Activated T-helper 2 cell treated with anti-CD3 and anti-CD28 coated beads, Interferon-gamma antibody, Interleukin-2, Interleukin-4, amounts not matched to agents 10 μg/mL and 5 μg/mL and 100 μg/mL, durations not matched to agents 14 hours and 24 hours and 36 hours (primary cell): Measurements from ENCODE around the gene RBM42. TPM values are rescaled to one million over a fixed set of nuclear protein-coding genes. Genes with fewer than 3 reads are reported as not detected.

ENCODE experiments used
- DNase-seq: peaks from one replicate; pipeline ENCODE4 v3.0.0; 2021; ENCODE audit warnings: low spot score
- H3K27ac Mint-ChIP-seq: one replicate; pipeline ENCODE4 v1.8.0; 2021; ENCODE audit warnings: mixed read lengths
- H3K27me3 Mint-ChIP-seq: one replicate; pipeline ENCODE4 v1.8.0; 2021; ENCODE audit warnings: low read depth, mixed read lengths
- H3K36me3 Mint-ChIP-seq: one replicate; pipeline ENCODE4 v1.8.0; 2021; ENCODE audit warnings: low read depth, mixed read lengths
- H3K4me1 Mint-ChIP-seq: one replicate; pipeline ENCODE4 v1.8.0; 2021; ENCODE audit warnings: low read depth, mixed read lengths
- H3K4me3 Mint-ChIP-seq: one replicate; pipeline ENCODE4 v1.8.0; 2021; ENCODE audit warnings: low read depth, mild to moderate bottlenecking, moderate library complexity, mixed read lengths
- H3K9me3 Mint-ChIP-seq: one replicate; pipeline ENCODE4 v1.8.0; 2021; ENCODE audit warnings: mixed read lengths
- intact Hi-C: fragments of 100-400 bp; cut with micrococcal nuclease; formaldehyde crosslinking; loops from one replicate; pipeline ENCODE4 v1.15.1; 2023
- total RNA-seq: library from RNA; stranded (reverse); gene quantifications from 2 replicates; pipeline ENCODE4 v1.2.3, GENCODE V29; 2022

The RBM42 gene
- total RNA-seq, 1 donor from 2014 or later: 102 TPM

DNA sequence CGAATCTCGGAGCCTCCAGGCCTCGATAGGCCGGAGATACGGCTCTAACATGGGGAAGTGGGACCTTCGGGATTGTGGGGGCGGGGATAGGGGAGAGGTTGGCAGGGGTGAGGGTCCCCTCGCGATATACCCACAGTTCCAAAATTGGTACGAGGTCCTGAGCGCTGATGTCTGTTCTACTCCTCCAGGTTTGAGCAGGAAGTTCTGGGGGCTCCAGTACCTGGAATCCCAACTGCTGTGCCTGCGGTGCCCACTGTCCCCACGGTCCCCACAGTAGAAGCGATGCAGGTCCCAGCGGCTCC is 447 bp downstream of the RBM42 start:
- no peak for DNase-seq
- H3K4me3 Mint-ChIP-seq: peak overlapping the region; percentile 100
- H3K9me3 Mint-ChIP-seq: no peaks in the 10 kb centered on the region
- intact Hi-C loops: no loop called here
- peaks cover 39% of the 10 kb centered on the region for H3K36me3 Mint-ChIP-seq
- no peaks in the 10 kb centered on the region for H3K27me3 Mint-ChIP-seq
- H3K4me1 Mint-ChIP-seq: peaks cover 14% of the 10 kb centered on the region
- H3K27ac Mint-ChIP-seq: peak overlapping the region; percentile 99

DNA sequence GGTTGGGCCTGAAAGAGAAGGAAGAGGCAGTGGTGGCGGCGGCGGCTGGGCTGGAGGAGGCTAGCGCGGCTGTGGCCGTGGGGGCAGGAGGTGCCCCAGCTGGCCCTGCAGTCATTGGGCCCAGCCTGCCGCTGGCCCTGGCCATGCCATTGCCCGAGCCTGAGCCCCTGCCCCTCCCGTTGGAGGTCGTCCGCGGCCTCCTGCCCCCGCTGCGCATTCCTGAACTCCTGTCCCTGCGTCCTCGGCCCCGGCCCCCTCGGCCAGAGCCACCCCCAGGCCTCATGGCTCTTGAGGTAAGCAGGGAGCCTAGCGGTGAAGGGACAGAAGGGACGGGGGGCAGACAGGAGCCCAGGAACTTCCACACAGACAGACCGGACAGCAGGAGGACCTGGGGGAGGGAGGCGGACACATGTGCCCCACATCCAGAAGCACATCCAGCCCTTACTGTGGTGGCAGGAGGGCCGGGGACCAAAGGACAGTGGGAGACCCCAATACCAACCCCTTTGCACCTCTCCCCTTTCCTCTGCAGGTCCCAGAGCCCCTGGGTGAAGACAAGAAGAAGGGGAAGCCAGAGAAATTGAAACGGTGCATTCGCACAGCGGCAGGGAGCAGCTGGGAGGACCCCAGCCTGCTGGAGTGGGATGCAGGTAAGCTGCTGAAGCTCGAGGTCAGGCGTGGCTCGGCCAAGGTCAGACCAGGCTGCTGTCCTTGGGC is 5.0 kb downstream of the RBM42 start:
- Mint-ChIP-seq H3K4me1 (peaks cover 6% of the 10 kb centered on the region), H3K27me3 (no peaks in the 10 kb centered on the region)
- intact Hi-C loops: no loop called here

DNA sequence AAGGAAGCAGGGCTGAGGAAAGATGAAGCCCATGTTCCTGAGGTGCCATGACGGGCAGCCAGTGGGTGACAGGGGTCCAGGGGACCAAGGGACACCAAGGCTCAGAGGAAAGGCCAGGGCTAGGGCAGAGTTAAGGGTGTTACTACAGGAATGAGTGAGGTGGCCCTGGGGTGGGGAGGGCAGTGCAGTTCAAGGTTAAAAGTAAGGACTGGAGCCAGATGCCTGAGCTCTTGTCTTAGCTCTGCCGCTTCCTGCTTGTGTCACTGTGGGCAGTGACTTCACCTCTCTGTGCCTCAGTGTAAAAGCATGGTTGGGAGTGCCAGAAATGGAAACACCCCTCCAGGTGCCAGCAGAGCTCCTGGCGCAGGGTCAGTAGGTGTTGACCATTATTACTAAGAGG is 7.8 kb downstream of the RBM42 start:
- H3K4me1 Mint-ChIP-seq: peaks cover 8% of the 10 kb centered on the region
- H3K4me3 Mint-ChIP-seq: no peak overlapping the region
- no peaks in the 10 kb centered on the region for H3K27me3 Mint-ChIP-seq
- H3K9me3 Mint-ChIP-seq: no peaks in the 10 kb centered on the region
- no peak for DNase-seq
- intact Hi-C loops: no loop called here
- H3K36me3 Mint-ChIP-seq: peaks cover 54% of the 10 kb centered on the region
- H3K27ac Mint-ChIP-seq: no peak overlapping the region

More for the DNA sequence above, 5.0 kb downstream of the RBM42 start:
- Mint-ChIP-seq H3K36me3 (peaks cover 69% of the 10 kb centered on the region), H3K27ac (no peak overlapping the region), H3K4me3 (no peak overlapping the region), H3K9me3 (no peaks in the 10 kb centered on the region)
- no peak for DNase-seq

DNA sequence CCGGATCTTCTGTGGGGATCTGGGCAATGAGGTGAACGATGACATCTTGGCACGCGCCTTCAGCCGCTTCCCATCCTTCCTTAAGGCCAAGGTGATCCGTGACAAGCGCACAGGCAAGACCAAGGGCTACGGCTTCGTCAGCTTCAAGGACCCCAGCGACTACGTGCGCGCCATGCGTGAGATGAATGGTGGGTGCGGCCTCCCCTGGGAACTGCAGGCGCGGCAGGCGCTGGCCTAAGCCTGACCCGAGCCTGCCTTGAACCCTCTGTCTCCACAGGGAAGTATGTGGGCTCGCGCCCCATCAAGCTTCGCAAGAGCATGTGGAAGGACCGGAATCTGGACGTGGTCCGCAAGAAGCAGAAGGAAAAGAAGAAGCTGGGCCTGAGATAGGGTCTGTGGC is 8.3 kb downstream of the RBM42 start:
- no peak overlapping the region for H3K27ac Mint-ChIP-seq
- DNase-seq: no peak
- no peaks in the 10 kb centered on the region for H3K9me3 Mint-ChIP-seq
- H3K4me3 Mint-ChIP-seq: no peak overlapping the region
- intact Hi-C loops: no loop called here
- H3K4me1 Mint-ChIP-seq: peaks cover 10% of the 10 kb centered on the region
- H3K27me3 Mint-ChIP-seq: no peaks in the 10 kb centered on the region
- H3K36me3 Mint-ChIP-seq: peaks cover 49% of the 10 kb centered on the region

DNA sequence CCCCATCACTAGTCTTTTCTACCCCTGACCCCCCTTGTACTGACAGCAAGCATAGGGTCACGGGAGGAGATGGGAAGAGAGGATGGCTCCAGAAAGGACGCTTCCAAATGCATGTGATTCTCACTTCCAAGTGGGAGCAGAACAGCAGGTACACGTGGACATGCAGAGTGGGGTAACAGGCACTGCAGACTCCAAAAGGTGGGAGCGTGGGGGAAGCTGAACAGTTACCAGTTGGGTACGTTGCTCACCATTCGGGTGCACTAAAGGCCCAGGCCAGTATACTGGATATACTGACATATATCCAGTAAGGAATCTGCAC is 10.4 kb downstream of the RBM42 start:
- intact Hi-C loops: no loop called here
- H3K9me3 Mint-ChIP-seq: no peaks in the 10 kb centered on the region
- H3K36me3 Mint-ChIP-seq: peaks cover 32% of the 10 kb centered on the region
- peaks cover 15% of the 10 kb centered on the region for H3K4me1 Mint-ChIP-seq
- no peak overlapping the region for H3K27ac Mint-ChIP-seq
- no peak overlapping the region for H3K4me3 Mint-ChIP-seq
- no peak for DNase-seq
- H3K27me3 Mint-ChIP-seq: no peaks in the 10 kb centered on the region

DNA sequence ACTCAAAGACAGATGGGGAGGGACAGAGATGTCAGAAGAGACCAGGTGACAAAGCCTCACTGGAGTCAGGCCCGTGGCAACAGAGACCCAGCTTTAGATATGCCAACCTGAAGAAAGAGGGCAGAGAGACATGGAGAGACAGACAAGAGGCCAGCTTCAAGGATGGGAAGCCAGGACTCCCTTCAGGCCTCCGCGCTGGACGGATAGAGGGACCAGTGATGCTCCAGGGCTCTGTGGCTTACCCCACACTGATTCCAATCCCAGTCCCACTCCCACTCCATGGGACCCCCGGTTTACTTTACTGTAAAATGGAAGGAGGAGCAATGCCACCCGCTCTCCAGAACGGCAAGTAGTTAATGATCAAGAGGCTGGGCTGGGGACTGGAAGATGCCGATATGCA is 11.0 kb downstream of the RBM42 start:
- DNase-seq: no peak
- peak overlapping the region; percentile 35 for H3K27ac Mint-ChIP-seq

DNA sequence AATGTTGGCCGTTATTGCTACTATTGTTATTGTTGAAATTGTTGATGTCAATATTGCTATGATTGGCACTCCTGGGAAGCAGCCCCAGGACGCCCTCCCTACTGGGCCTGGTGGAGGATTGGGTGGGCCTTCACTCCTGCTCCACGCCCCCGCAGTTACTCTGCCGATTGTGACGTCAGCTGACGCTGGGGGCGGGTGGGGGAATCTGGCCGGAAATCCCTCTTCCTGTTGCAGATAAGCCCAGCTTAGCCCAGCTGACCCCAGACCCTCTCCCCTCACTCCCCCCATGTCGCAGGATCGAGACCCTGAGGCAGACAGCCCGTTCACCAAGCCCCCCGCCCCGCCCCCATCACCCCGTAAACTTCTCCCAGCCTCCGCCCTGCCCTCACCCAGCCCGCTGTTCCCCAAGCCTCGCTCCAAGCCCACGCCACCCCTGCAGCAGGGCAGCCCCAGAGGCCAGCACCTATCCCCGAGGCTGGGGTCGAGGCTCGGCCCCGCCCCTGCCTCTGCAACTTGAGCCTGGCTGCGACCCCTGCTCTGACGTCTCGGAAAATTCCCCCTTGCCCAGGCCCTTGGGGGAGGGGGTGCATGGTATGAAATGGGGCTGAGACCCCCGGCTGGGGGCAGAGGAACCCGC is 12.8 kb downstream of the RBM42 start, which contains the start of gene ETV2:
TSS of gene ETV2 (plus strand) at position 231 of the 637 bp plus-strand sequence. CDS start 716 bp downstream, outside the sequence.
- intact Hi-C loops: loop anchor here (10.0 kb wide), 1 partner anchor 473 kb away; the partner anchor contains the start of genes OVOL3, POLR2I and TBCB
- Mint-ChIP-seq H3K4me3 (peak within 1 kb of the TSS; percentile 79), H3K9me3 (no peaks in the 10 kb centered on the region), H3K27me3 (no peaks in the 10 kb centered on the region), H3K36me3 (peaks cover 18% of the 10 kb centered on the region), H3K4me1 (peaks cover 25% of the 10 kb centered on the region), H3K27ac (peak within 1 kb of the TSS; percentile 54)
- DNase-seq: peak; percentile 32

More for the DNA sequence above, 11.0 kb downstream of the RBM42 start:
- H3K9me3 Mint-ChIP-seq: no peaks in the 10 kb centered on the region
- peaks cover 17% of the 10 kb centered on the region for H3K4me1 Mint-ChIP-seq
- intact Hi-C loops: loop anchor here (10.0 kb wide), 1 partner anchor 475 kb away; the partner anchor contains the start of genes OVOL3, POLR2I and TBCB
- no peaks in the 10 kb centered on the region for H3K27me3 Mint-ChIP-seq
- H3K36me3 Mint-ChIP-seq: peaks cover 30% of the 10 kb centered on the region
- no peak overlapping the region for H3K4me3 Mint-ChIP-seq

DNA sequence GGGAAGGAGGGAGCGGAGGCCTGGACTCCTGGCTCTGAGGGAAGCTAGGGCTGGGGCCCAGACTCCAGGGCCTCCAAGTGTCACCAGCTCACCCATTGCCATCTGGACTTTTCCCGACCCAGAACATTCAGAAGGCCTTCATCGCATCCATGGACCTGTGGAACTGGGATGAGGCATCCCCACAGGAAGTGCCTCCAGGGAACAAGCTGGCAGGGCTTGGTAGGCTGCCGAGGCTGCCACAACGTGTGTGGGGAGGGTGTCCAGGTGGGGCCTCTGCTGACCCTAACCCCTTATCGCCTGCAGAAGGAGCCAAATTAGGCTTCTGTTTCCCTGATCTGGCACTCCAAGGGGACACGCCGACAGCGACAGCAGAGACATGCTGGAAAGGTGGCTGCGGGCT is 13.5 kb downstream of the RBM42 start:
- peak overlapping the region; percentile 79 for H3K4me3 Mint-ChIP-seq
- peaks cover 12% of the 10 kb centered on the region for H3K36me3 Mint-ChIP-seq
- no peak overlapping the region for H3K27ac Mint-ChIP-seq
- peaks cover 25% of the 10 kb centered on the region for H3K4me1 Mint-ChIP-seq
- no peak for DNase-seq
- intact Hi-C loops: loop anchor here (10.0 kb wide), 1 partner anchor 472 kb away; the partner anchor contains the start of genes OVOL3, POLR2I and TBCB
- H3K27me3 Mint-ChIP-seq: no peaks in the 10 kb centered on the region
- H3K9me3 Mint-ChIP-seq: no peaks in the 10 kb centered on the region

DNA sequence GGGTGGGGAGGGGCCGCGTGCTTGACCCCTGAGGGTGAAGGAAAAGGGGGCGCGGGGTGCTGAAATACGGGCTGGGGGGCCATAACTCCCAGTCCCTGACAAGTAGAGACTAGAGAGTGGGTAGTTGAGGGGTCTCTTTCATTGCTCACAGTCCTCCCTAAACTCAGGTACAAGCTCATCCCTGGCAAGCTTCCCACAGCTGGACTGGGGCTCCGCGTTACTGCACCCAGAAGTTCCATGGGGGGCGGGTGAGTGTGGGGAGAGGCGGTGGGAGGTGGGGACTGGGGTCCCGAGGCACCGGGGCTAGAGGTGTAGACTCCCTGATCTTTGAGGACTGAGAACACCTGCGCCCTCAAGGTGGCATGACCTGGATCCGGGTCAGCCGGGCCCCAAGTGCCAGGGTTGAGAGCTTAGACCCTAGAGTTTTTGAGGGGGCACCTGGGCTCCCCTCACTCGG is 14.0 kb downstream of the RBM42 start:
- intact Hi-C loops: loop anchor here (1.0 to 10.0 kb wide), 2 partner anchors 68 to 472 kb away; partner anchors contain the start of genes OVOL3, POLR2I and TBCB
- no peak for DNase-seq
- Mint-ChIP-seq H3K27me3 (no peaks in the 10 kb centered on the region), H3K27ac (no peak overlapping the region), H3K36me3 (peaks cover 7% of the 10 kb centered on the region), H3K9me3 (no peaks in the 10 kb centered on the region), H3K4me3 (peak overlapping the region; percentile 79), H3K4me1 (peaks cover 25% of the 10 kb centered on the region)

DNA sequence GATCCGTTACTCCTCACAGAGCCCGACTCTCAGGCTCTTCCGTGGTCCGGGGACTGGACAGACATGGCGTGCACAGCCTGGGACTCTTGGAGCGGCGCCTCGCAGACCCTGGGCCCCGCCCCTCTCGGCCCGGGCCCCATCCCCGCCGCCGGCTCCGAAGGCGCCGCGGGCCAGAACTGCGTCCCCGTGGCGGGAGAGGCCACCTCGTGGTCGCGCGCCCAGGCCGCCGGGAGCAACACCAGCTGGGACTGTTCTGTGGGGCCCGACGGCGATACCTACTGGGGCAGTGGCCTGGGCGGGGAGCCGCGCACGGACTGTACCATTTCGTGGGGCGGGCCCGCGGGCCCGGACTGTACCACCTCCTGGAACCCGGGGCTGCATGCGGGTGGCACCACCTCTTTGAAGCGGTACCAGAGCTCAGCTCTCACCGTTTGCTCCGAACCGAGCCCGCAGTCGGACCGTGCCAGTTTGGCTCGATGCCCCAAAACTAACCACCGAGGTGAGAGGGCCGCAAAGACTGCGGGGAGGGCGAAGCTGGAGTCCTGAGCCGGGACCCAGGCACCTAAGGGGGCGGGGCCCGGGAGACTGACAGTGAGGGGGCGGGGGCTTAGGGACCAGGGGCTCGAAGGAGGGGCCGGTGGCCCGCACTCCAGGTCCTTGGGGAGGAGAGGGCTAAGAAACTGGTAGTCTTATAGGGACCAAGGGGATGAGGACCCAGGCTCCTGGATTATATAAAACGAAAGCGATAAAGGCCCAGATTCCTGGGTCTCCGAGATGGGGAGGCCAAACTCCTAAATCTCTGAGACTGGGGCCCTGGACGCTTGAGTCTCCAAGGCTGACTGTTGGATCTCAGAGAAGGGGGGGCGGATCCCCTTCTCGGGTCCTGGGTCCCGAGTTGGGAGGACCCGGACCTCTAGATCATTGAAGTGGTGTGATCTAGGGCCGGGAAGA is 14.7 kb downstream of the RBM42 start:
- H3K4me1 Mint-ChIP-seq: peaks cover 25% of the 10 kb centered on the region
- intact Hi-C loops: loop anchor here (1.0 to 10.0 kb wide), 5 partner anchors 15 to 471 kb away; partner anchors contain the start of genes HAUS5, OVOL3, POLR2I and TBCB
- H3K27me3 Mint-ChIP-seq: no peaks in the 10 kb centered on the region
- H3K36me3 Mint-ChIP-seq: peaks cover 4% of the 10 kb centered on the region
- no peaks in the 10 kb centered on the region for H3K9me3 Mint-ChIP-seq
- peak overlapping the region; percentile 79 for H3K4me3 Mint-ChIP-seq
- DNase-seq: peak; percentile 78
- peak overlapping the region; percentile 74 for H3K27ac Mint-ChIP-seq

DNA sequence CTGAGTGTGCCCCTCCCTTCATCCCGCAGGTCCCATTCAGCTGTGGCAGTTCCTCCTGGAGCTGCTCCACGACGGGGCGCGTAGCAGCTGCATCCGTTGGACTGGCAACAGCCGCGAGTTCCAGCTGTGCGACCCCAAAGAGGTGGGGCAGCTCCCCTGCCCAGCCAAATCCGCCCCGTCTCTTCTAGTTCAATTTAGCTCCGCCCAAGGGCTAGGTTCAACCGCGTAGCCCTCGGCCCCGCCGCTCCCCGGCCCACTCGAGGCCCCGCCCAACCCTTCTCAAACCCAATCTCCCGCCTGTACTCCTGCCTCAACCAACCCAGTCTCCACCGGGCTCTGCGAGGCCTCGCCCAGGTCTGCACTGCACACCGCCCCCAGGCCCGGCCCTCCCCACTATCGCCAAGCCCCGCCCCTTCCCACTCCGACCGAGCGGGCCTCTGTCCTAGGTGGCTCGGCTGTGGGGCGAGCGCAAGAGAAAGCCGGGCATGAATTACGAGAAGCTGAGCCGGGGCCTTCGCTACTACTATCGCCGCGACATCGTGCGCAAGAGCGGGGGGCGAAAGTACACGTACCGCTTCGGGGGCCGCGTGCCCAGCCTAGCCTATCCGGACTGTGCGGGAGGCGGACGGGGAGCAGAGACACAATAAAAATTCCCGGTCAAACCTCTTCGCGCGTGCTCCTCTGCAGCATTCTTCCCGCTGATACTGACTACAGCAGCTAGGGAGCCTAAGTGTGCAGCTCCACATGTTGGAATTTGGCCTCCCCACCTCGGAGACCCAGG is 15.6 kb downstream of the RBM42 start:
- H3K4me1 Mint-ChIP-seq: peaks cover 25% of the 10 kb centered on the region
- H3K4me3 Mint-ChIP-seq: peak overlapping the region; percentile 79
- intact Hi-C loops: loop anchor here (1.0 to 10.0 kb wide), 4 partner anchors 16 to 470 kb away; partner anchors contain the start of genes HAUS5, OVOL3, POLR2I and TBCB
- peak; percentile 96 for DNase-seq
- H3K9me3 Mint-ChIP-seq: no peaks in the 10 kb centered on the region
- peak overlapping the region; percentile 76 for H3K27ac Mint-ChIP-seq
- H3K36me3 Mint-ChIP-seq: peaks cover 11% of the 10 kb centered on the region
- H3K27me3 Mint-ChIP-seq: no peaks in the 10 kb centered on the region
